Ectodermal cell (in vitro differentiated cells): ENCODE measurements around the gene RAB21.

ENCODE experiments used
- H3K27ac ChIP-seq: 2 replicates; pipeline ENCODE4 v1.7.0; 2013; ENCODE audit warnings: mild to moderate bottlenecking, low read depth, low read length; ENCODE audit not compliant: insufficient read depth, poor library complexity, severe bottlenecking
- H3K27me3 ChIP-seq: 2 replicates; pipeline ENCODE4 v1.7.0; 2013; ENCODE audit warnings: mild to moderate bottlenecking, low read length; ENCODE audit not compliant: insufficient read depth, control insufficient read depth, poor library complexity, severe bottlenecking
- H3K36me3 ChIP-seq: one replicate; pipeline ENCODE4 v1.7.0; 2013; ENCODE audit warnings: low read length; ENCODE audit not compliant: control insufficient read depth, insufficient read depth
- H3K4me1 ChIP-seq: one replicate; pipeline ENCODE4 v1.7.0; 2013; ENCODE audit warnings: low read length; ENCODE audit not compliant: control insufficient read depth, insufficient read depth
- H3K4me3 ChIP-seq: 2 replicates; pipeline ENCODE4 v1.7.0; 2013; ENCODE audit warnings: low read depth, low read length, control low read depth; ENCODE audit not compliant: insufficient read depth
- H3K9me3 ChIP-seq: 2 replicates; pipeline ENCODE4 v1.7.0; 2013; ENCODE audit warnings: mild to moderate bottlenecking, low read length, moderate library complexity; ENCODE audit not compliant: control insufficient read depth
- WGBS, 2 experiments: methylation state at CpG; one replicate each; pipeline ENCODE4 v1.1.7; 2013; ENCODE audit warnings: missing lambda C conversion rate in 2 of 2; 5-methylcytosine and 5-hydroxymethylcytosine counted together

Gene RAB21

GRCh38 chr12:71767183-71767582 lies 12.5 kb downstream of the RAB21 start:
- Histone ChIP-seq H3K27ac (no peak overlapping the region), H3K4me3 (no peak overlapping the region), H3K4me1 (no peaks in the 10 kb centered on the region), H3K9me3 (no peaks in the 10 kb centered on the region), H3K27me3 (no peaks in the 10 kb centered on the region), H3K36me3 (no peaks in the 10 kb centered on the region)
- 92 to 95% methylated on average over 5 of the region's 5 CpGs for WGBS, 2 experiments

- no peaks in the 10 kb centered on the region for H3K4me1 ChIP-seq
- WGBS, 2 experiments: 94 to 100% methylated on average over 1 of the region's 2 CpGs
- H3K4me3 ChIP-seq: no peak overlapping the region
- no peaks in the 10 kb centered on the region for H3K27me3 ChIP-seq
- H3K27ac ChIP-seq: no peak overlapping the region
- H3K9me3 ChIP-seq: no peaks in the 10 kb centered on the region
- no peaks in the 10 kb centered on the region for H3K36me3 ChIP-seq
Measured at GRCh38 chr12:71768900-71769299, 14.2 kb downstream of the RAB21 start.

- H3K4me1 ChIP-seq: no peaks in the 10 kb centered on the region
- H3K4me3 ChIP-seq: no peak overlapping the region
- WGBS, 2 experiments: 93% methylated on average over 1 to 2 of the region's 2 CpGs
- H3K36me3 ChIP-seq: peaks cover 5% of the 10 kb centered on the region
- no peaks in the 10 kb centered on the region for H3K9me3 ChIP-seq
- no peaks in the 10 kb centered on the region for H3K27me3 ChIP-seq
- H3K27ac ChIP-seq: no peak overlapping the region
Measured at GRCh38 chr12:71771069-71771468, 16.4 kb downstream of the RAB21 start.

GRCh38 chr12:71772735-71773134 lies 18.1 kb downstream of the RAB21 start:
- H3K4me1 ChIP-seq: no peaks in the 10 kb centered on the region
- no peaks in the 10 kb centered on the region for H3K27me3 ChIP-seq
- no peak overlapping the region for H3K27ac ChIP-seq
- peaks cover 5% of the 10 kb centered on the region for H3K36me3 ChIP-seq
- no peak overlapping the region for H3K4me3 ChIP-seq
- H3K9me3 ChIP-seq: no peaks in the 10 kb centered on the region

- H3K36me3 ChIP-seq: peaks cover 3% of the 10 kb centered on the region
- H3K27me3 ChIP-seq: no peaks in the 10 kb centered on the region
- H3K27ac ChIP-seq: no peak overlapping the region
- H3K4me1 ChIP-seq: no peaks in the 10 kb centered on the region
- WGBS, 2 experiments: 73 to 83% methylated on average over 1 of the region's 3 CpGs
- H3K9me3 ChIP-seq: no peaks in the 10 kb centered on the region
- no peak overlapping the region for H3K4me3 ChIP-seq
Measured at GRCh38 chr12:71780237-71780822, 25.7 kb downstream of the RAB21 start.

GRCh38 chr12:71782017-71782416 lies 27.4 kb downstream of the RAB21 start:
- Histone ChIP-seq H3K4me3 (no peak overlapping the region), H3K4me1 (no peaks in the 10 kb centered on the region), H3K9me3 (no peaks in the 10 kb centered on the region), H3K27ac (no peak overlapping the region), H3K36me3 (peaks cover 12% of the 10 kb centered on the region), H3K27me3 (no peaks in the 10 kb centered on the region)
- WGBS, 2 experiments: 100% methylated on average over 3 of the region's 4 CpGs; no CpG with 5 or more reads in 1 of the 2 experiments

- H3K4me3 ChIP-seq: no peak overlapping the region
- no peaks in the 10 kb centered on the region for H3K4me1 ChIP-seq
- H3K27me3 ChIP-seq: no peaks in the 10 kb centered on the region
- WGBS, 2 experiments: 85 to 96% methylated on average over 1 of the region's 1 CpG
- peaks cover 12% of the 10 kb centered on the region for H3K36me3 ChIP-seq
- no peaks in the 10 kb centered on the region for H3K9me3 ChIP-seq
- no peak overlapping the region for H3K27ac ChIP-seq
Measured at GRCh38 chr12:71786829-71787228, 32.2 kb downstream of the RAB21 start.

GRCh38 chr12:71787580-71787979 lies 32.9 kb downstream of the RAB21 start:
- WGBS, 2 experiments: 78 to 96% methylated on average over 1 of the region's 1 CpG
- Histone ChIP-seq H3K27me3 (no peaks in the 10 kb centered on the region), H3K27ac (no peak overlapping the region), H3K4me3 (no peak overlapping the region), H3K4me1 (no peaks in the 10 kb centered on the region), H3K9me3 (no peaks in the 10 kb centered on the region), H3K36me3 (peaks cover 12% of the 10 kb centered on the region)

- H3K27ac ChIP-seq: no peak overlapping the region
- H3K4me1 ChIP-seq: no peaks in the 10 kb centered on the region
- no peaks in the 10 kb centered on the region for H3K9me3 ChIP-seq
- no peak overlapping the region for H3K4me3 ChIP-seq
- no peaks in the 10 kb centered on the region for H3K27me3 ChIP-seq
- peaks cover 9% of the 10 kb centered on the region for H3K36me3 ChIP-seq
- 100% methylated on average over 1 of the region's 1 CpG; no CpG with 5 or more reads in 1 of the 2 experiments for WGBS, 2 experiments
Measured at GRCh38 chr12:71790331-71790730, 35.7 kb downstream of the RAB21 start.

- H3K36me3 ChIP-seq: peaks cover 3% of the 10 kb centered on the region
- H3K4me3 ChIP-seq: no peak overlapping the region
- H3K9me3 ChIP-seq: no peaks in the 10 kb centered on the region
- H3K4me1 ChIP-seq: no peaks in the 10 kb centered on the region
- no peaks in the 10 kb centered on the region for H3K27me3 ChIP-seq
- WGBS, 2 experiments: 93 to 99% methylated on average over 3 to 4 of the region's 4 CpGs
- no peak overlapping the region for H3K27ac ChIP-seq
Measured at GRCh38 chr12:71791473-71792150, 36.9 kb downstream of the RAB21 start.
